Chondrocyte (in vitro differentiated cells): ENCODE results near the gene ALCAM. TPM values are rescaled to one million over a fixed set of nuclear protein-coding genes. Genes with fewer than 3 reads are reported as not detected.
"Not testable (repeated sequence)": the region's sequence is repeated elsewhere in the genome, so short reads cannot be mapped to it uniquely, and the experiment has no call there.

Experiments used
- DNase-seq: peaks from one replicate; pipeline ENCODE4 v3.0.0; 2021; ENCODE audit warnings: mixed read lengths, low spot score
- H3K27ac Mint-ChIP-seq: one replicate; pipeline ENCODE4 v1.8.0; 2021; ENCODE audit warnings: mild to moderate bottlenecking, moderate library complexity, mixed read lengths; ENCODE audit not compliant: unreplicated experiment
- H3K27me3 Mint-ChIP-seq: 2 replicates; pipeline ENCODE4 v1.8.0; 2021; ENCODE audit warnings: low read depth, mixed read lengths
- H3K36me3 Mint-ChIP-seq: 2 replicates; pipeline ENCODE4 v1.8.0; 2021; ENCODE audit warnings: low read depth, mixed read lengths
- H3K4me1 Mint-ChIP-seq: 2 replicates; pipeline ENCODE4 v1.8.0; 2021; ENCODE audit warnings: low read depth, mild to moderate bottlenecking, mixed read lengths
- H3K4me3 Mint-ChIP-seq: one replicate; pipeline ENCODE4 v1.8.0; 2021; ENCODE audit warnings: mild to moderate bottlenecking, moderate library complexity, mixed read lengths; ENCODE audit not compliant: unreplicated experiment
- H3K9me3 Mint-ChIP-seq: 2 replicates; pipeline ENCODE4 v1.8.0; 2021; ENCODE audit warnings: low read depth, mixed read lengths
- CTCF ChIP-seq: fragments of 200-600 bp; sonication (generic); IDR thresholded peaks from 2 replicates; pipeline ENCODE4 v1.5.0; 2021; ENCODE audit warnings: antibody characterized with exemption, mild to moderate bottlenecking, moderate library complexity
- total RNA-seq: library from RNA; stranded (reverse); gene quantifications from 3 replicates; pipeline ENCODE4 v1.2.1, GENCODE V29; 2021

The ALCAM gene
- total RNA-seq, 1 donor from 2014 or later, result 270 TPM

- no peak overlapping the region for H3K27ac Mint-ChIP-seq
- no peaks in the 10 kb centered on the region for H3K36me3 Mint-ChIP-seq
- peaks cover 17% of the 10 kb centered on the region for H3K4me1 Mint-ChIP-seq
- peaks cover 5% of the 10 kb centered on the region for H3K9me3 Mint-ChIP-seq
- no peaks in the 10 kb centered on the region for H3K27me3 Mint-ChIP-seq
- no peak for DNase-seq
- H3K4me3 Mint-ChIP-seq, result no peak overlapping the region
- TF ChIP-seq CTCF, result no peak
Observed at GRCh38 chr3:105594219-105594618, 227.5 kb downstream of the ALCAM start.

GRCh38 chr3:105598042-105598796 is 231.5 kb downstream of the ALCAM start:
- Mint-ChIP-seq H3K9me3 (peaks cover 5% of the 10 kb centered on the region), H3K27me3 (no peaks in the 10 kb centered on the region), H3K4me3 (no peak overlapping the region), H3K4me1 (peaks cover 22% of the 10 kb centered on the region), H3K27ac (peak overlapping the region; percentile 84), H3K36me3 (no peaks in the 10 kb centered on the region)
- no peak for DNase-seq
- no peak for TF ChIP-seq CTCF

- no peak for TF ChIP-seq CTCF
- Mint-ChIP-seq H3K4me3 (no peak overlapping the region), H3K4me1 (peaks cover 22% of the 10 kb centered on the region), H3K27me3 (no peaks in the 10 kb centered on the region), H3K27ac (no peak overlapping the region), H3K36me3 (no peaks in the 10 kb centered on the region), H3K9me3 (peaks cover 5% of the 10 kb centered on the region)
- no peak for DNase-seq
Observed at GRCh38 chr3:105599350-105599749, 232.6 kb downstream of the ALCAM start.

- peaks cover 27% of the 10 kb centered on the region for H3K4me1 Mint-ChIP-seq
- not testable (repeated sequence) for H3K36me3 Mint-ChIP-seq, H3K9me3 Mint-ChIP-seq, H3K27ac Mint-ChIP-seq, DNase-seq, H3K4me3 Mint-ChIP-seq, H3K27me3 Mint-ChIP-seq
Observed at GRCh38 chr3:105601756-105602155, 235.0 kb downstream of the ALCAM start.

- not testable (repeated sequence) for H3K27ac Mint-ChIP-seq, DNase-seq, H3K4me3 Mint-ChIP-seq, H3K9me3 Mint-ChIP-seq, H3K27me3 Mint-ChIP-seq, H3K36me3 Mint-ChIP-seq
- H3K4me1 Mint-ChIP-seq, result peaks cover 27% of the 10 kb centered on the region
Observed at GRCh38 chr3:105602286-105602685, 235.6 kb downstream of the ALCAM start.

- H3K4me1 Mint-ChIP-seq, result peaks cover 17% of the 10 kb centered on the region
- not testable (repeated sequence) for H3K27me3 Mint-ChIP-seq, H3K27ac Mint-ChIP-seq, H3K4me3 Mint-ChIP-seq, H3K36me3 Mint-ChIP-seq, DNase-seq, H3K9me3 Mint-ChIP-seq
Observed at GRCh38 chr3:105603516-105603915, 236.8 kb downstream of the ALCAM start.

GRCh38 chr3:105606016-105606415 is 239.3 kb downstream of the ALCAM start:
- H3K27me3 Mint-ChIP-seq, result no peaks in the 10 kb centered on the region
- H3K4me1 Mint-ChIP-seq, result peaks cover 5% of the 10 kb centered on the region
- H3K27ac Mint-ChIP-seq, result no peak overlapping the region
- no peak for DNase-seq
- TF ChIP-seq CTCF, result no peak
- no peaks in the 10 kb centered on the region for H3K9me3 Mint-ChIP-seq
- no peaks in the 10 kb centered on the region for H3K36me3 Mint-ChIP-seq
- H3K4me3 Mint-ChIP-seq, result no peak overlapping the region
